H1 (cell line): ENCODE results near the gene LY6G5C. TPM values are rescaled to one million over a fixed set of nuclear protein-coding genes. Genes with fewer than 3 reads are reported as not detected.

ENCODE experiments used
- BRCA1 ChIP-seq: IDR thresholded peaks from 2 replicates; pipeline ENCODE4 v1.6.1; 2012; ENCODE audit warnings: low read depth, low read length, improper control_type of control experiment
- CBX5 ChIP-seq: fragments of 300-800, 300-1000 bp; sonication (generic); IDR thresholded peaks from 2 replicates; pipeline ENCODE4 v1.7.1; 2016; ENCODE audit warnings: antibody characterized with exemption, low read length, low read depth
- CHD1 ChIP-seq: IDR thresholded peaks from 2 replicates; pipeline ENCODE4 v1.6.1; 2012; ENCODE audit warnings: low read depth, low read length, improper control_type of control experiment
- CHD7 ChIP-seq: fragments of 300-600 bp; sonication (generic); IDR thresholded peaks from 2 replicates; pipeline ENCODE4 v1.7.1; 2012; ENCODE audit warnings: low read length, moderate library complexity, mild to moderate bottlenecking, inconsistent platforms; ENCODE audit not compliant: insufficient replicate concordance
- EP300 ChIP-seq, 2 experiments: IDR thresholded peaks; 1 replicate in 1 of 2; 2 replicates in 1 of 2; pipeline ENCODE4 v1.6.1; 2011 to 2012; ENCODE audit warnings: low read depth in 2 of 2, low read length in 2 of 2, mild to moderate bottlenecking in 2 of 2, borderline replicate concordance in 1 of 2, inconsistent platforms in 1 of 2, moderate library complexity in 1 of 2
- HDAC6 ChIP-seq: IDR thresholded peaks from one replicate; pipeline ENCODE4 v1.7.1; 2012; ENCODE audit warnings: low read depth, mild to moderate bottlenecking, inconsistent platforms, low read length, moderate library complexity
- JUN ChIP-seq: IDR thresholded peaks from 2 replicates; pipeline ENCODE4 v1.6.1; 2011; ENCODE audit warnings: low read depth, mild to moderate bottlenecking, improper control_type of control experiment, low read length
- POLR2A ChIP-seq, 2 experiments: IDR thresholded peaks; 1 replicate in 1 of 2; 2 replicates in 1 of 2; pipeline ENCODE4 v1.6.1; 2011; ENCODE audit warnings: low read depth in 2 of 2, low read length in 2 of 2, mild to moderate bottlenecking in 2 of 2; ENCODE audit errors: control extremely low read depth in 1 of 2
- SP4 ChIP-seq: IDR thresholded peaks from 2 replicates; pipeline ENCODE4 v1.6.1; 2012; ENCODE audit warnings: low read length, inconsistent platforms
- TBP ChIP-seq: IDR thresholded peaks from 2 replicates; pipeline ENCODE4 v1.6.1; 2011; ENCODE audit warnings: low read depth, low read length, improper control_type of control experiment
- USF2 ChIP-seq: IDR thresholded peaks from 2 replicates; pipeline ENCODE4 v1.6.1; 2011; ENCODE audit warnings: low read length, improper control_type of control experiment
- ZNF274 ChIP-seq: IDR thresholded peaks from 2 replicates; pipeline ENCODE4 v1.7.0; 2012; ENCODE audit warnings: low read length, borderline replicate concordance; ENCODE audit errors: extremely low read depth
- polyA plus RNA-seq, 7 experiments: library from polyadenylated mRNA; depleted of rRNA in 3 of 7; stranded (reverse) in 5 of 7; unstranded in 2 of 7; fragments of >200 nt in 5 of 7; fragments of 200-250 nt in 2 of 7; gene quantifications; 1 replicate in 5 of 7; 2 replicates in 1 of 7; 4 replicates in 1 of 7; pipeline versions ENCODE4 v1.2.1 to v1.2.3, GENCODE V29; 2011 to 2013; ENCODE audit warnings: missing spikeins in 2 of 7, mixed read lengths in 2 of 7
- total RNA-seq: library from RNA; stranded (reverse); fragmentation: NEBNext Ultra II Directional; extraction: Animal tissue kit (Norgen Biotek cat#: 25700); gene quantifications from 2 replicates; pipeline ENCODE4 v1.2.1, GENCODE V29; 2021

LY6G5C gene
- total and polyA plus RNA-seq, 2 of the 8 experiments (the other 6 are each of a cell fraction or from before 2014, with no cell fraction given): 1.1 to 1.8 TPM

GRCh38 chr6:31692886-31693285, 12.0 kb upstream of the LY6G5C start (continued):
- TF ChIP-seq CHD7: no peak
- no peak for TF ChIP-seq SP4
- no peak for TF ChIP-seq POLR2A (IDR thresholded peaks at IDR 0.05; ENCODE audit: control extremely low read depth in 1 of 2, low read depth in 2 of 2, low read length in 2 of 2)
- no peak for TF ChIP-seq ZNF274
- no peak for TF ChIP-seq JUN
- TF ChIP-seq CBX5: no peak
- no peak for TF ChIP-seq USF2
- TF ChIP-seq HDAC6: no peak
- TF ChIP-seq CHD1: no peak
- TF ChIP-seq TBP: no peak
- no peak for TF ChIP-seq EP300 (IDR thresholded peaks at IDR 0.05; ENCODE audit: borderline replicate concordance in 1 of 2, low read depth in 2 of 2, low read length in 2 of 2)
- TF ChIP-seq BRCA1: no peak
